Ramos (cell line): Measurements from ENCODE around the gene IGSF9B.

Experiments used
- in situ Hi-C: fragments of 300-500 bp; cut with MboI; formaldehyde crosslinking; loops from one replicate; pipeline ENCODE4 v1.14.3; 2022; ENCODE audit warnings: low sequenced_read_pairs; ENCODE audit not compliant: unreplicated experiment

IGSF9B gene

DNA sequence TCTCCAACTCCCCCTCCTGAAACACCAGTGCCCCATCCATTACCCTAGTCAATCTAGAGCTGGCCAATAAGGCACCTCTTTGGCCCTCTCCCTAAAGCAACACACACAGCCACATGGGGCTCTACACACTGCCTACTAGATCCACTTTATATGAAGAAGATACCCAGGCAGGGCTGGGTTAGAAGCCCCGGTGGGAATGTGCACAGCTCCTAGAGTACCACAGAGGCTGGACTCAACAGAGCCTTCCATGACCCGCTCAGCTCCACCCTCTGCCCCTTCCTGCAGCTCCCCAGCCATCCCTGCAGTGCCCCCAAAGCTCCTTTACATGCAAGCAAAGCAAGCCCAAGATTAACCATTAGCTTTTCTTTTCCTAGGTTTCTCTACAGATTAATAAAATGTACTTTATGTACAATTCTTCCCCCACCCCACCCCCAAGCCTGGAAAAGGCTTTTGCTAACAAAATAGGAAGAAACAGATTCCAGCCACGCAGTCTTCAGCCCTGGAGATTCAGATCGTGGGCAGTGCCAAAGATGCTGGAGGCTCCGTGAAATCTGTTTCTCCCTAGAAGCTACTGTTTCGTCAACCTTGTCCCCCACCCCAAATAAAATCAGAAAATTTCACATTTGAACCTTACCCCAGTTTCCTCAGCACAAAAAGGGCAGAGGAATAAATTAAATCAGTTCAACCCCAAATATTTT, 51.8 kb downstream of the IGSF9B start:
- in situ Hi-C loops, result no loop called here

- in situ Hi-C loops, result no loop called here
These were observed 52.6 kb downstream of the IGSF9B start for GRCh38 chr11:133903875-133904817.

DNA sequence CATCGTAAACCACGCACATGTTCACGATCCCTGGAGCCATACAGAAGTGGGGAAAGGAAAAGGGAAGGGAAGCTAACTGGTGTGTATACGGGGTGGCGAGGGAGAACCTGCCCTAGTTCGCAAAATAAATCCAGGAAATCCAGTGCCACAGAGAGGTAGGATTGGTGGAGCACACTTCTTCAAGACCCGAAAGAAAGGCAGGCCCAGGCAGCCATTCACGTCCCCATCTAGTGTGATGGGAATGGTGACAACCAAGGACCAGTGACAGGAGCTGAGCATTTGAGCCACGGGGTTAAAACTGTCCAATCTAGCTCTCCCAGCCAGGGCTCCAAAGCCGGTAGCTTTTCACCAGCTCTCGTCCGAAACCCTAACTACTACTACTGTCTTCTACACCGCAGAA, 53.7 kb downstream of the IGSF9B start:
- in situ Hi-C loops, result no loop called here

- in situ Hi-C loops, result no loop called here
These were observed 54.3 kb downstream of the IGSF9B start for GRCh38 chr11:133902506-133902905.

DNA sequence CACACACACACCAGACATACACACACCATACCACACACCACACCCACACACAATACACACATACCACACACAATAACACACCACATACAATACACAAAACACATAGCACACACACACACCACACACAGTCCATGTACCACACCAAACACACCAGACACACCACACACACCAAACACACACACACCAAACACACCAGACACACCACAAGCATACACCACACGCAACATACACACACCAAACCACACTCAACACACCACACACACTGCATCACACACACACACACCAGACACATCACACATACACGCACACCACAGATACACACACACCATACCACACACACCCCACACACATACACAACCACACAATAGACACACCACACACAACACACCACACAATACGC, 54.8 kb downstream of the IGSF9B start:
- in situ Hi-C loops, result no loop called here

- in situ Hi-C loops, result no loop called here
These were observed 55.5 kb downstream of the IGSF9B start for GRCh38 chr11:133901316-133901715.

GRCh38 chr11:133900176-133901105, 56.3 kb downstream of the IGSF9B start:
- in situ Hi-C loops, result no loop called here

GRCh38 chr11:133898770-133899115, 58.0 kb downstream of the IGSF9B start:
- in situ Hi-C loops, result no loop called here

DNA sequence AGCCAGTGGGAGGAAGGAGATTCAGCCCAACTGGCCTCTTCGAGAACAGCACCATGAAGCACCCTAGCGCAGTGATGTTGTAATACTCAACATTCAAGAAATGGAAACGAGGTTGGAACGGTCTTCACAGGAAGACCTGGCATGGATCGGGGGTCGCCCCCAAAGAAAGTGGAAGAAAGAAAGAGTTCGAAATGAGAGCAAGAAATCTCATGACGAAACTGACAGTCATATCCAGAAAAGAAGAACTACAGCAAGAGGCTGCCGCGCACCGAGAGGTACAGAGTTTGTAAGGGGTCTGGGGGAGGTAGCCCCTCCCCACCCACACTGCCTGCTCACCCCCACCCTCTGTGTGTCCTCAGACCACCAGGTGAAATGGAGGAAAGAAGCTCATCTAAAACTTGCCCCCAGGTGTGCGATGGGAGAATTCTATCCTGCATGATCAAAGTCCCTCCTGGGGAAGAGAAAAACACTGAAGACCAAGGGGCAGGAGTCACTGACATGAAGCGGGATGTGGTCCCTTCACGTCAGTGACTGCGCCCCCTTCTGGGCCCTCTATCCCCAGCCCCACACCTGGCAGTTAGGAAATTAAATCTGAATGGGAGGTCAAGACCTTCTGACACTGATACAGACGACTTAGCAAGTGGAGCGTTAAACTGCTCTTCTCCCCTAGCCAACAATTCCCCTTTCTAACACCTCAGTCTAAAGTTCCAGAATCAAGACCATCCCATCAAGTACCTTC, 58.6 kb downstream of the IGSF9B start:
- in situ Hi-C loops, result no loop called here

DNA sequence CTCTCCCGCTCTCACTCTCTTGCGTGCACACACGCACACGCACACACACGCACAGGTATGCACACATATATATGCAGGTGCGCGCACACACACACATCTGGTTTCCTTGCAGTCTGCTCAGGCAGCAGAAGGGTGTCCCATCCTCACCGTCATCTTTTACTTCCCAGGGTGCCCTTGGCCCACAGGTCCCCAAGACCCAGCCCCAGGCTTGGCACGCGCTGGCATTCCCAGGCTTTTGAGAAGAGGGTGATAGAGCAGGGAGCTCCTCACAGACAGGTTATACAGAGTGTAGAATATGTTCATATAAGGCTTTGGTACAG, 59.5 kb downstream of the IGSF9B start:
- in situ Hi-C loops, result no loop called here

DNA sequence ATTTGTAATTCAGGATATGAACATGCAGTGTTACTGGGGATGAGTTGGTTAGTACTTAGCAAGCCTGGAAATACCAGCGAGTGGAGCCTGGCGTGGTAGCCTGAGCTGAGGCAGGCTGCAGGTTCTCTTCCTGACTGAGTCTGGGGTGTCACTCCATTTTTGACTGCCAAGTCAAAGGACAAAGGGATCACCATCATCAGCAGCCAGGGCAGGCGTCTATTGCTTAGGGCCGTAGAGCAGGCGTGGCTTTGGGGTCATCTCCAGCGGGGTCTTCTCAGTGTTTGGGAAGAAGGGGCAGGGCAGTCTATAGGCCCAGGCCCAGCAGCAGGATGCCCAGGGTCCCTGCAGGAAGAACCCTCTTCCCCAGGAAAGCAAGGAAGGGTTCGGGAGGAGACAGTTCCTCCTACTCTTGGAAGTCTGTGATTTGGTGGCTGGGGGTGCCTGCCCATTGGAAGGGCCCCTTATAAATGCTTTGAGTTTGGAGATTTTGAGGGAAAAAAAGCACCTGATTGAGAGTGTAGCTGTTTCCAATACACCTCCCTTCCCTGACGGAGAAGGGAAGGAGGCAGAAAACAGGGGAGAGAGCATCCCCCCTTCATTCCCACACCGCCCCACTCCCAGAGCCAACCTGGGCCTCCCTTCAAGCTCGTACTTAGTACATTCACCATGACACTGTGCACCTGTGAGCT, 60.0 kb downstream of the IGSF9B start:
- in situ Hi-C loops, result no loop called here

- in situ Hi-C loops, result no loop called here
These were observed 60.7 kb downstream of the IGSF9B start for GRCh38 chr11:133896028-133896427.

GRCh38 chr11:133895551-133895950, 61.2 kb downstream of the IGSF9B start:
- in situ Hi-C loops, result no loop called here

DNA sequence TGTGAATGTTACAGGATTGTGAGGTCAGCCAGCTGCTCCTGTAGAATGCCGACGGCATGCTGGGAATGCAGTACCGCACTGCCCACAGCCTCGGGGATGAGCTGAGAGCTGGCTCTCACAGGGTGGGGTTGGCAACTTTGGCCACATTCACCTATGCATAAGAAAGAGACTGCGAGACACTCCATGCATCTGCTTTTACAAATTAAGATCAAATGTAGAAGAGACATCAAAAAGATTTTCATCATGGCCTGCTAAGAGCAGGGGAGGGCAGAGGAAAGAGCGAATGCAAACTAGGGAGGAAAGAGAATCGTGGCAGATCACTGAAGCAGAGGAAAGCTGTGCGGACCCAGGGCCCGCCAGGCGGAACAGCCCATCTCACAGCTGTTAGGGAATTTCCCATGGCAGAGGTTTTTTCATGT, 61.7 kb downstream of the IGSF9B start:
- in situ Hi-C loops, result no loop called here

- in situ Hi-C loops, result no loop called here
These were observed 63.4 kb downstream of the IGSF9B start for GRCh38 chr11:133893381-133893780.

GRCh38 chr11:133892584-133893380, 64.0 kb downstream of the IGSF9B start:
- in situ Hi-C loops, result no loop called here

DNA sequence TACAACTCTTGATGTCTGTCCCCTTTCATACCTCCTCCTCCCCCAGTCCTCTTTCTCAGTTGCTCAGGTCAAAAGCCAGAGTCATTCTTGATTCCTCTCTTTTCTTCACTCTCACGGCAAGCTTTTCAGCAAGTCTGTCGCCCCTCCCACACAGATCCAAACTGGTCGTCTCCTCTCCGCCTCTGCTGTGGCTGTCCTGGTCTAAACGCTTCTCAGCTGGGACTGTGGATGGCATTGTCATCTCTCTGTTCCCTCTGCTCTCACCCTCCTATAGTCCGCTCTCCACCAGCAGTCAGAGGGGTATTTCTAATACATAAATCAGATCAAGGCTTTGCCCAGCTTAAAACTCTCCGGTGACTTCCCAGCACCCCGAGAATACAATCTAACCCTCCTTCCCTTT, 64.6 kb downstream of the IGSF9B start:
- in situ Hi-C loops, result no loop called here

DNA sequence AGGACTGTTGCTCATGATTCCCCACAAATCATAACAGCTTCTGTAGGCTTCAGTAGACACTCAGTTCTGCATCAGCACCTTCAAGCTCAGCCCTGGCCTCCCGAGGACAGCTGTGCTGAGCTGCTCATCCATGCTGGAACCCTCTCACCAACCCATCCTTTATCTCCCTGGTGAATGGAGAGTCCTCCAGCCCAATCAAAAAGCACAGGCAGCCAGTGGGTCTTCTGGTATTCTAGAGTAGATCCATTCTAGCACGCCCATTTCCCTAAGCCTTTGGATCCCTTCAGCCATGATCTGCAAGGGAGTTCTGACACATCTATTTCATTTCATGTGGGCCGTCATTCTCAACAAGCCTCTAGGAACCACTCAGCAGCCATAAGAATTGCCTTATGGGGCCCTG, 66.9 kb downstream of the IGSF9B start:
- in situ Hi-C loops, result no loop called here

DNA sequence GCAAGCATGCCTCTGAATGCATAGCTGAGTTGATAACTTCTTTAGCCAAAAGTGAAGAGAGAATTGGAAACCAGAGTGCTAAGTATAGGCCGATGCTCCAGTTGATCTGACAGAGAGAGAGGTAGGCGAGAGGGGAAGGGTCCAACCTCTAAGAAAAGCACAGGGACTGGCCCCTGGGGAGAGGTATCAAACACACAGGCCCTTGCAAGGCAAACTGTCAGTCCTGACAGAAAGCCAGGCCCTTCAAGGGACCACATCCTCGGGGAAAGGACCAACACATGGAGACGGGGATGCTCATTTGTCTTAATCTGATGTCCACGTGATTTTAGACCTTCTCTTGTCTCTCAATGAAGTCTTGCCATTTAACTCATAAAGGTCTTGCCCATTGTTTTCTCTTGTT, 67.6 kb downstream of the IGSF9B start:
- in situ Hi-C loops, result no loop called here
